ENCODE measurements around the gene C9orf153. TPM values are rescaled to one million over a fixed set of nuclear protein-coding genes. Genes with fewer than 3 reads are reported as not detected.
A peak's percentile ranks its signal among the peaks of the same experiment; 100 is the strongest.

The C9orf153 gene
- total and polyA plus RNA-seq, 2 of the 13 experiments (the other 11 are each of a cell fraction or from before 2014, with no cell fraction given): 0.17 to 0.44 TPM

DNA sequence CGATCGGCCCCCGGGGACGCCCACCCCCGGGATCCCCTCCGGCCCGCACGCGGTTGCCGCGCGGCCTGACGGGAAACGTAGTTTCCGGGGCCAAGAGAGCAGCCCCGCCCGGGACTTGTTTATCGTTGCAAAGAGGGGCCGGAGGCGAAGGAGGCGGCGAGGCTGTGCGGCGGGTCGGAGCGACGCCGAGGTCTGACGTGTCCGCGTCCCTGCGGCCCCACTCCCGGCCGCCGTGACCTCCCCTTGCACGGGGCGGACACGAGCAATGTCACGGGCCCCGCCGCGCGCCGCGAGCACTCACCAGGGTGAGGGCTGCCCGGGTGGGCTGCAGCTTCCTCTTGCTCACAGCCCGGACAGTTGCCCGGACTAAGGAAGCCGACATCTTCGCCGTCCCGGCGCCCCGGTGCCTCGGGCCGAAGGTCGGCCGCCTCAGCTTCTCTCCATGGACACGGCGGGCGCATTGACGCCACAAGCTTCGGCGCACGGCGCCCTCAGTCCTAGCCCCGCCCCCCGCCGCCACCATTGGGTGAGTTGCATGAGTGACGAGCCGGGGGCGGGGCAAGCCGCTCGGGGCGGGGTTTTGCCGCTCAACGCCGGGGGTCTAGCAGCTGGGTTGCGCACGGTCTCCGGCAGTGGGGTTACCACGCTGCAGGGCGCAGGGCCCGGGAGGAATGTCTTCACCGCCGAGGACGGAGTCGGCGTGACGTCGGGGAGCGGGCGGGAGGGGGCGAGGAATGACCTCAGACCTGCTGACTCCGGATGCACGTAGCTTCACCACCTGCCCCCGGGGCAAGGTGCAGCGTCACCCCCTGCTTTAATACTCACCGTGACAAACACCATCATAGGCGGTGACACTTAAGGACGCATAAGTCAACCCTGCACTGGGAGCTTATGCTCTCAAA lies 22.9 kb upstream of the C9orf153 start, which contains the start of gene ISCA1 (continued):
- TF ChIP-seq, protein P1, sequence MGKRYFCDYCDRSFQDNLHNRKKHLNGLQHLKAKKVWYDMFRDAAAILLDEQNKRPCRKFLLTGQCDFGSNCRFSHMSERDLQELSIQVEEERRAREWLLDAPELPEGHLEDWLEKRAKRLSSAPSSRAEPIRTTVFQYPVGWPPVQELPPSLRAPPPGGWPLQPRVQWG (CRISPR knock-in tag; IDR thresholded peaks at IDR 0.05; ENCODE audit: borderline replicate concordance, low read depth): no peak
- TF ChIP-seq NFYC (CRISPR knock-in tag; IDR thresholded peaks at IDR 0.05) (peak; percentile 75), ZNF224 (CRISPR knock-in tag; IDR thresholded peaks at IDR 0.05) (peak; percentile 89; the same call in 1 of the 2 replicates), ZNF484 (CRISPR knock-in tag; IDR thresholded peaks at IDR 0.05; ENCODE audit: borderline replicate concordance, low read depth) (no peak), ZNF883 (CRISPR knock-in tag; IDR thresholded peaks at IDR 0.05; ENCODE audit: not compliant biosample characterization) (no peak), EZH2 (conservative IDR thresholded peaks at IDR 0.05; ENCODE audit: low read depth, low read length) (no peak), CCAR2 (optimal IDR thresholded peaks at IDR 0.05; ENCODE audit: low read depth, low read length) (no peak), ZNF282 (IDR thresholded peaks at IDR 0.05; ENCODE audit: partially characterized antibody) (no peak), ZNF598 (CRISPR knock-in tag; IDR thresholded peaks at IDR 0.05; ENCODE audit: borderline replicate concordance) (peak; percentile 89; the same call in 1 of the 2 replicates), ZNF557 (CRISPR knock-in tag; IDR thresholded peaks at IDR 0.05) (no peak), NFIB (CRISPR knock-in tag; IDR thresholded peaks at IDR 0.05; ENCODE audit: borderline replicate concordance) (no peak), ELF1 (CRISPR knock-in tag; IDR thresholded peaks at IDR 0.05) (no peak), MTF2 (CRISPR knock-in tag; IDR thresholded peaks at IDR 0.05; ENCODE audit: borderline replicate concordance) (no peak)
- TF ChIP-seq, protein P2, sequence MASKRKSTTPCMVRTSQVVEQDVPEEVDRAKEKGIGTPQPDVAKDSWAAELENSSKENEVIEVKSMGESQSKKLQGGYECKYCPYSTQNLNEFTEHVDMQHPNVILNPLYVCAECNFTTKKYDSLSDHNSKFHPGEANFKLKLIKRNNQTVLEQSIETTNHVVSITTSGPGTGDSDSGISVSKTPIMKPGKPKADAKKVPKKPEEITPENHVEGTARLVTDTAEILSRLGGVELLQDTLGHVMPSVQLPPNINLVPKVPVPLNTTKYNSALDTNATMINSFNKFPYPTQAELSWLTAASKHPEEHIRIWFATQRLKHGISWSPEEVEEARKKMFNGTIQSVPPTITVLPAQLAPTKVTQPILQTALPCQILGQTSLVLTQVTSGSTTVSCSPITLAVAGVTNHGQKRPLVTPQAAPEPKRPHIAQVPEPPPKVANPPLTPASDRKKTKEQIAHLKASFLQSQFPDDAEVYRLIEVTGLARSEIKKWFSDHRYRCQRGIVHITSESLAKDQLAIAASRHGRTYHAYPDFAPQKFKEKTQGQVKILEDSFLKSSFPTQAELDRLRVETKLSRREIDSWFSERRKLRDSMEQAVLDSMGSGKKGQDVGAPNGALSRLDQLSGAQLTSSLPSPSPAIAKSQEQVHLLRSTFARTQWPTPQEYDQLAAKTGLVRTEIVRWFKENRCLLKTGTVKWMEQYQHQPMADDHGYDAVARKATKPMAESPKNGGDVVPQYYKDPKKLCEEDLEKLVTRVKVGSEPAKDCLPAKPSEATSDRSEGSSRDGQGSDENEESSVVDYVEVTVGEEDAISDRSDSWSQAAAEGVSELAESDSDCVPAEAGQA (IDR thresholded peaks at IDR 0.05; ENCODE audit: low read depth): peak; percentile 85; the same call in 1 of the 2 replicates
- TF ChIP-seq, protein P2 (CRISPR knock-in tag; IDR thresholded peaks at IDR 0.05; ENCODE audit: borderline replicate concordance): no peak
- TF ChIP-seq, protein P3, sequence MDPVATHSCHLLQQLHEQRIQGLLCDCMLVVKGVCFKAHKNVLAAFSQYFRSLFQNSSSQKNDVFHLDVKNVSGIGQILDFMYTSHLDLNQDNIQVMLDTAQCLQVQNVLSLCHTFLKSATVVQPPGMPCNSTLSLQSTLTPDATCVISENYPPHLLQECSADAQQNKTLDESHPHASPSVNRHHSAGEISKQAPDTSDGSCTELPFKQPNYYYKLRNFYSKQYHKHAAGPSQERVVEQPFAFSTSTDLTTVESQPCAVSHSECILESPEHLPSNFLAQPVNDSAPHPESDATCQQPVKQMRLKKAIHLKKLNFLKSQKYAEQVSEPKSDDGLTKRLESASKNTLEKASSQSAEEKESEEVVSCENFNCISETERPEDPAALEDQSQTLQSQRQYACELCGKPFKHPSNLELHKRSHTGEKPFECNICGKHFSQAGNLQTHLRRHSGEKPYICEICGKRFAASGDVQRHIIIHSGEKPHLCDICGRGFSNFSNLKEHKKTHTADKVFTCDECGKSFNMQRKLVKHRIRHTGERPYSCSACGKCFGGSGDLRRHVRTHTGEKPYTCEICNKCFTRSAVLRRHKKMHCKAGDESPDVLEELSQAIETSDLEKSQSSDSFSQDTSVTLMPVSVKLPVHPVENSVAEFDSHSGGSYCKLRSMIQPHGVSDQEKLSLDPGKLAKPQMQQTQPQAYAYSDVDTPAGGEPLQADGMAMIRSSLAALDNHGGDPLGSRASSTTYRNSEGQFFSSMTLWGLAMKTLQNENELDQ (CRISPR knock-in tag; IDR thresholded peaks at IDR 0.05; ENCODE audit: borderline replicate concordance): no peak
- TF ChIP-seq, protein P4, sequence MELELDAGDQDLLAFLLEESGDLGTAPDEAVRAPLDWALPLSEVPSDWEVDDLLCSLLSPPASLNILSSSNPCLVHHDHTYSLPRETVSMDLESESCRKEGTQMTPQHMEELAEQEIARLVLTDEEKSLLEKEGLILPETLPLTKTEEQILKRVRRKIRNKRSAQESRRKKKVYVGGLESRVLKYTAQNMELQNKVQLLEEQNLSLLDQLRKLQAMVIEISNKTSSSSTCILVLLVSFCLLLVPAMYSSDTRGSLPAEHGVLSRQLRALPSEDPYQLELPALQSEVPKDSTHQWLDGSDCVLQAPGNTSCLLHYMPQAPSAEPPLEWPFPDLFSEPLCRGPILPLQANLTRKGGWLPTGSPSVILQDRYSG (CRISPR knock-in tag; IDR thresholded peaks at IDR 0.05): no peak; the same call in 1 of the 2 replicates
